Activated CD4-positive, CD25-positive, alpha-beta regulatory T cell (primary cell): ENCODE data around the gene KRT75.
"Not testable (repeated sequence)": the region's sequence is repeated elsewhere in the genome, so short reads cannot be mapped to it uniquely, and the experiment has no call there.

Source experiments
- DNase-seq, 4 experiments: peaks; one replicate each; lab custom pipeline; 2025; lab: John Stamatoyannopoulos, UW

Gene KRT75

GRCh38 chr12:52434081-52434733, at the start of gene KRT75:
Gene KRT75, minus strand, starts transcription at chr12:52434371. Its CDS starts 67 bp downstream, at chr12:52434304.
- no peak for DNase-seq

DNA sequence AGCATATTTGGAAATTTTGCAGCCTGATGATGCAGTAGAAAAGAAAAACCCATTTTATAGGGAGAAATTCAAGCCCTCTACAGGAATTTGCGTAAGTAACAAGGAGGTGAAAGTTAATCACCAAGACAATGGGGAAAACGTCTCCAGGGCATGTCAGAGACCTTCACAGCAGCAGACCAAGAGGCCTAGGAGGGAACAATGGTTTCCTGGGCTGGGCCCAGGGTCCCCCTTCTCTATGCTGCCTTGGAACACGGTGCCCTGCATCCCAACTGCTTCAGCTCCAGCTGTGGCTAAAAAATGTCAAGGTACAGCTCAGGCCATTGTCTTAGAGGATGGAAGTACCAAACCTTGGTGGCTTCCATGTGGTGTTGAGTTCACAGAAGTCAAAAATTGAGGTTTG, 45.9 kb upstream of the KRT75 start:
- DNase-seq = no peak

DNA sequence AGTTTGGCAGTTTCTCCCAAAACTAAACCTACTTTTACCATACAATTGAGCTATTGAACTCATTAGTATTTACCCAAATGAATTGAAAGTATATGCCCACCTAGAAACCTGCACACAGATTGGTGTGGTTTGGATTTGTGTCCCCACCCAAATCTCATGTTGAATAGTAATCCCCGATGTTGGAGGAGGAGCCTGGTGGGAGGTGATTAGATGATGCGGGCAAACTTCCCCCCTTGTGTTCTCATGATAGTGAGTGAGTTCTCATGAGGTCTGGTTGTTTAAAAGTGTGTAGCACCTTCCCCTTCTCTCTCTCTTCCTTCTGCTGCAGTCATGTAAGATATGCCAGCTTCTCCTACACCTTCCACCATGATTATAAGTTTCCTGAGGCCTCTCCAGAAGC, 43.5 kb upstream of the KRT75 start:
- no peak for DNase-seq

DNA sequence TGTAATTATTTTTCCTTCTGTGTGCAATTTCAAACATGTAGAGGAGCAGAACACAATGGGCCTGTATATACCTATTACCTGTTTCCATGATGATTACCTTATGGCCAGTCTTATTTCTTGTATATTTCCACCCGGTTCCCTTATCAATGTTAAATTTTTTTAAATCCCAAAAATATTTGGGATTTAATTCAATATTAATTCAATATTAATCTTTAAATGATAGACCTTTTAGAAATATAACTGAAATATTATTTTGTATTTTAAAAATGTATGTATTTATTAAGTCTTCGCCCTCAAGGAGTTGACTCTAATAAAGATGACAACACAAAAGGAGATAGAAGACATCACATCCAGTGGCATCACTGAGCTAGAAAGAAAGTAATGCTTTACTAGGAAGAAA, 40.0 kb upstream of the KRT75 start:
- no peak for DNase-seq

- no peak for DNase-seq
These were observed 39.6 kb upstream of the KRT75 start, which contains the start of gene KRT6C for GRCh38 chr12:52473768-52474167. Gene KRT6C, minus strand, starts transcription at chr12:52473805. Its CDS starts 68 bp downstream, at chr12:52473737.

- no peak for DNase-seq
These were observed 35.7 kb upstream of the KRT75 start for GRCh38 chr12:52469853-52470252.

DNA sequence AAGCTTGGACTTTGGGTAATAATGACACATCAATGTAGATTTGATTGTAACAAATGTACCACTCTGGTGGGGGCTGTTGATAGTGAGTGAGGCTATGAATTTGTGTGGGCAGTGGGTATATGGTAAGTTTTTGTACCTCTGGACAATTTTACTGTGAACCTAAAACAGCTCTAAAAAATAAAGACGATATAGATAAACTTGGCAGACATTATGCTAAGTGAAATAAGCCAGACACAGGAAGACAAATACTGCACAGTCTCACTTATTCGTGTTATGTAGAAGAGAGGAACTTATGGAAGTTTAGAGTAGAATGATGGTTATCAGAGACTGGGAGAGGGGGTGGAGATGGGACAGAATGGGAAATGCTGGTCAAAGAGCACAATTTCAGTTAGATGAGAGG, 30.7 kb upstream of the KRT75 start:
- no peak for DNase-seq

GRCh38 chr12:52461693-52462092, 27.5 kb upstream of the KRT75 start:
- DNase-seq = no peak

DNA sequence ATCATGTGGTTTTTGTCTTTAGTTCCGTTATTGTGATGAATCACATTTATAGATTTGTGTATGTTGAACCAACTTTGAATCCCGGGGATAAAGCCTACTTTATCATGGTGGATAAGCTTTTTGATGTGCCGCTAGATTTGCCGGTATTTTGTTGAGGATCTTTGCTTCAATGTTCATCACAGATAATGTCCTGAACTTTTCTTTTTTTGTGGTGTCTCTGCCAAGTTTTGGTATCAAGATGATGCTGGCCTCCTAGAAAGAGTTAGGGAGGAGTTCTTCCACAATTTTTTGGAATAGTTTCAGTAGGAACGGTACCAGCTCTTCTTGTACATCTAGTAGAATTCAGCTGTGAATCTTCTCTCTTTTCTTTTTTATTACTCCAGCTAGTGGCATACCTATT, 24.7 kb upstream of the KRT75 start:
- DNase-seq = no peak

DNA sequence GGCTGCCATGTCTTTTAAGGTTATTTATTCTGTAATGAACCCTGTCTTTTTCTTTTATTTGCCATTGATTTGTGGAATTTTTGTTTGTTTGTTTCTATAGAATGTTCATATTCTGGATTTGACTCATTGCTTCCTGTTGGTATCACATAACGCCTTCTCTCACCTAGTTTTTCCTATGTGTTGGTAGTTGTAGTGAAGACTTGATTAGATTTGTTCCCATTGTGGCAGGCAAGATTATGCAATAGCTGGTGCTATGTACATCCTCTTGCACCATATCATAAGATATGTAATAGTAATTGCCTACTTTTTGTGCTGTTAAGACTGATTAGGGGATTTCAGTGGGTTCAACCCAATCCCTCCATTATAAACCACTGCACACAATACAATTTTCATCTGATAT, 21.6 kb upstream of the KRT75 start:
- DNase-seq = no peak

DNA sequence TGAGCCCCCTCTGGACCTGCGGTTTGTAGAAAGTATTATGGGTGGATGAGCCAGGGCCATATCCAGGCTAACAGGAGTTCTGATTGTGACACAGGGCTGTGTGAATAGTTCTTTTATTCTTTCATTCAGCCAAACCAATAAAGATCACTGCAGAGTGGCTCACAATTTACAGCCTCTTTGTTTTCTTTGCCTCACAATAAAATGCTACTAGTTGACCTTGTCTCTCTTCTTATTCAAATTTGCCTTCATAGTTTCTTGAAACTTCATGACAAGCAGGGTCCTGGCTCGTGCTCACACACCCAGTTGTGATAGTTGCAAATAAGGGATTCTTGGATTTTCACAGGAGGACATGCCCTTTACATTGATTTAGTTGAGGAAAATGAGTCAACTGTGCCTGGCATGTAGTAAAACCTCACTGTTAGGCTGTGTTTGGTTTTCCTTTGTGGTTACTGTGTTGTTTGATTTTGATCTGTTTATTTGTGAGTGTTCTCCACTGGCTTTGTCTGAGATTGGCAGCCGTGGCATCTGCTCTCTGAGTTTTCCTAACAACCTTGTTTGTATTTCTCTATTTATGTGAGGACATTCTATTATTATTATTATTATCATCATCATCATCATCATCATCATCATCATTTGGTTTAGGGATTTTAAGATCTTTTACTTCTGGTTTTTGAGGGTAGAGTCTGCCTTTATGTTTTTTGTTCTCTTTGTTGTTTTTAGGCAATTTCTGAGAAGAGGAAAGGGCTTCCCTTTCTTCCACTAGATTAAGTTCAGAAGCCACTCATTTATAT, 20.4 kb upstream of the KRT75 start:
- DNase-seq = no peak

GRCh38 chr12:52452101-52452500, 17.9 kb upstream of the KRT75 start, which contains the start of gene KRT6B:
Gene KRT6B, minus strand, starts transcription at chr12:52452146. Its CDS starts 68 bp downstream, at chr12:52452078.
- no peak for DNase-seq

- no peak for DNase-seq
These were observed 14.1 kb upstream of the KRT75 start for GRCh38 chr12:52448228-52448627.

- DNase-seq = not testable (repeated sequence)
These were observed 13.0 kb upstream of the KRT75 start for GRCh38 chr12:52447196-52447595.

DNA sequence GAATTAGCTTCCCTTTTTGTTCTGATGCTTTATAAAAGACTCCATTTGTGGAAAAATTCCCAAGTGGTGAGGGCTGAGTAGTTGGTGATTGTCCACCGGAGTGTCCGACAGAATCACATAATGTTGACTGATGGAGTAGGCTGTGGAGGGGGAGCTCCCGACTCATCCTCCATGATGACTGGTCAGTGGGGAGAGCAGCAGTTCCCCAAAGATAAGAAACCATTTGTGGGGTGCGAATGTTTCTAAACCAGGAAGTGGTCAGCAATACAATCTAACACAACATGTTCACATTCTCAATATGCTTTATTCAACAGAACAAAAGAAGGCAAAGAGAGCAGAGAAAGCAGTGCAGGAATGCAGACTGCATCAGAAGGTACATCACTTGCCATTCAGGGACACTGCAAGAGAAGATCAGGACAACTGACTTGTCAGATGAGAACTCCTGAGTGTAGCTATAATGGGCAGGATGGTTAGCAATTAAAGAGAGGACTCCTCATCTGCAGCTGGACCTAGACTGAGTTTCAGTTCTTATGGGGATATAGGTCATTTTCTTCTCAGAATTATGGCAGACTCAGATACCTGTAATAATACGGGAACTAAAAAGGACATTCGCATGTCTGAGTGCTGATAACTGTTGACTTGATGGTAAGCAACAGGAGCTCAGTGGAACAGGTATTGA, 12.3 kb upstream of the KRT75 start:
- DNase-seq = no peak

GRCh38 chr12:52445876-52446275, 11.7 kb upstream of the KRT75 start:
- DNase-seq = no peak

GRCh38 chr12:52444647-52445595, 10.8 kb upstream of the KRT75 start:
- no peak for DNase-seq

DNA sequence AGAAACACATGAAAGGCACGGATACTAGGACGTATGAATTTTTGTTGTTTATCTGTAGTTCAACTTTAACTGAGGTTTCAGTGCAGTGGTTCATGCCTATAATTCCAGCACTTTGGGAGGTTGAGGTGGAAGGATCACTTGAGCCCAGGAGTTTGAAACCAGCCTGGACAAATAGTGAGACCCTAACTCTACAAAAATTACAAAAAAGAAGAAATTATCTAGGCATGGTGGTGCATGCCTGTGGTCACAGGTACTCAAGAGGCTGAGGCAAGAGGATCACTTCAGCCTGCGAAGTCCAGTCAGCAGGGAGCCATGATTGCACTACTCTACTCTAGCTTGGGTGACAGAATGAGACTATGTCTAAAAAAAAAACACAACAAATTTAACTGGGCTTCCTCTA, 9.8 kb upstream of the KRT75 start:
- no peak for DNase-seq

GRCh38 chr12:52442600-52443061, 8.5 kb upstream of the KRT75 start:
- no peak for DNase-seq

GRCh38 chr12:52441320-52441911, 7.2 kb upstream of the KRT75 start:
- no peak for DNase-seq

- DNase-seq = no peak
These were observed 6.7 kb upstream of the KRT75 start for GRCh38 chr12:52440821-52441319.
